Measurements from ENCODE around the gene NUP50.

NUP50 gene

GRCh38 chr22:45163451-45164269 is at the start of gene NUP50:
TSS of gene NUP50 (plus strand) at chr22:45163925. CDS start at chr22:45168178, 4,253 bp downstream.
- ChIA-PET POLR2A (ENCODE audit: low non-redundant PET) (interaction anchor here (0.6 to 0.7 kb wide), 5 partner anchors 9 to 861 kb away, joined by 3 to 6 read pairs (median 3); no protein-coding TSS in a partner anchor), CTCF (interaction anchor here (0.7 kb wide), 3 partner anchors 25 to 323 kb away, joined by 3 read pairs; no protein-coding TSS in a partner anchor)

DNA sequence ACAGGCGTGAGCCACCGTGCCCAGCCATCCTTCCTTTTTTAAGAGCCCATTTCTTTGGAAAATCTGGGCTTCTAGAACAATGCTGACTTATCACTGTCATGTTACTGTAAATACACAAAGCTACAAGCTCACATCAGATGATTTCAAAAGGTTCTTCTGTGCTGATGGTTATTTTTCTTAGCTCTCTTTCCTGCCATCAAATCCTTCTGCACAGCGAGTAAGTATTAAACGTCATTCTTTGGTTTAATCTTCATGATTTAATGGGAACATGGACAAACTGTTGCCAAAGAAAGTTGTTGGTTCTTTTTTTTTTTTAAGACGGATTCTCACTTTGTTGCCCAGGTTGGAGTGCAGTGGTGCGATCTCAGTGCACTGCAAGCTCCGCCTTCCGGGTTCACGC is 43.3 kb upstream of the NUP50 start:
- CTCF ChIA-PET: no interaction called here
- TF ChIP-seq CTCF (conservative IDR thresholded peaks at IDR 0.05; ENCODE audit: low read depth): no peak
- POLR2A ChIA-PET (ENCODE audit: low non-redundant PET): no interaction called here
- no peak for DNase-seq (ENCODE audit: low spot score)
- H3K27ac ChIP-seq: no peak overlapping the region

More at GRCh38 chr22:45163451-45164269, at the start of gene NUP50:
- DNase-seq (ENCODE audit: low spot score): peak; percentile 97
- no peak for TF ChIP-seq CTCF (conservative IDR thresholded peaks at IDR 0.05; ENCODE audit: low read depth)
- H3K27ac ChIP-seq: peak within 1 kb of the TSS; percentile 98

GRCh38 chr22:45120931-45121330 is 42.8 kb upstream of the NUP50 start:
- DNase-seq (ENCODE audit: low spot score): no peak
- TF ChIP-seq CTCF (conservative IDR thresholded peaks at IDR 0.05; ENCODE audit: low read depth): no peak
- no peak overlapping the region for H3K27ac ChIP-seq
- CTCF ChIA-PET: no interaction called here
- POLR2A ChIA-PET (ENCODE audit: low non-redundant PET): no interaction called here

DNA sequence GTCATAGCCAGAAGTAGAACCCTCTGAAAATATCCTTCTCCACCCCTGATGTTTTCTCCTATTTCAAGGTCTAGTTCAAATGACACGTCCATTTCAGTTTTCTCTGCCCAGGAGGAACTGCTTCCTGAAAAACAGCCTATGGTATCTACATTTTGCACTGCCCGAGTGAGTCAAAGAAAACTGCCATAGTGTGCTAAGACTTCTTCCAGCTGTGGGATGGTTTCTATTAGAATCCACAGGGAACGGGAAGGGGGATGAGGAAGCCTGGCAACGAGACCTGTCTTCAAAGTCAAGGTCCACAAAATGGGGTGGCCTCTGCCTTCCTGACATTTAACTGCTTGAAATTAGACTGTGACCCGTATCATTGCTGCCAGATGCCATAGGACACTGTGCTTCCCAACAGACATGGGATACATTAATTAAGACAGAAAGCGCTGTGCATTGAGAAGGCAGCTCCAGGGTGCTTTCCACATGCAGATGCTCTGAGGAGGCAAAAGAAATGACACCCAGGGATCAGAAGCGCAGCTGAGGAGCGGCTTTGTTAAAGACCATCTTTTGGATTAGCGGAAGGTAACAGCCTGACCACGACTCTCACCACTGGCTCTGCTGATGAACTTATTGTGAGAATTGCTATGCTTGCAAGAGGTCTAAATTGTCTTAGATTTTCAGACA is 39.4 kb upstream of the NUP50 start:
- CTCF ChIA-PET: interaction anchor here (0.7 kb wide), 1 partner anchor 1736 kb away, joined by 3 read pairs; no protein-coding TSS in a partner anchor
- TF ChIP-seq CTCF (conservative IDR thresholded peaks at IDR 0.05; ENCODE audit: low read depth): no peak
- DNase-seq (ENCODE audit: low spot score): no peak
- POLR2A ChIA-PET (ENCODE audit: low non-redundant PET): no interaction called here
- H3K27ac ChIP-seq: no peak overlapping the region

DNA sequence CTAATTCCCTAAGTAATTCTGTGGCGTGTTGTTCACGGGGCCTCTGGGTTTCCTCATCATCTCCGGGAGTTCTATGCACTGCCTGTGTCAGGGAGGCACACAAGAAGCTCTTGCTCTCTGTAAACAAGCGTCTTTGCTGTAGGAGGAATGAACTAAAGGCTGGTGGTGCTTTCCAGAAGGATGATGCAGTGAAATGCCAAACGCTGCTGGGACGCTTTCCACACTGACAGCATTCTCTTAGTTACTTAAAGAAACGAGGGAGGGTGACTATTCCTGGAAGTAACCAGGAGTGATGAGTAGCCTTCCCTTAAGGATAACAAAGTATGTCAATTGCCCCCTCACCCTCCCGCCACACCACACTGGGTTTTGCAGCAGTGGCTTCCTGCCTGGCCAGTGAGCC is 38.5 kb upstream of the NUP50 start:
- DNase-seq (ENCODE audit: low spot score): no peak
- H3K27ac ChIP-seq: no peak overlapping the region
- TF ChIP-seq CTCF (conservative IDR thresholded peaks at IDR 0.05; ENCODE audit: low read depth): no peak
- ChIA-PET POLR2A (ENCODE audit: low non-redundant PET) (no interaction called here), CTCF (interaction anchor here (0.7 kb wide), 1 partner anchor 1737 kb away, joined by 3 read pairs; no protein-coding TSS in a partner anchor)

GRCh38 chr22:45127866-45128265 is 35.9 kb upstream of the NUP50 start:
- no peak for TF ChIP-seq CTCF (conservative IDR thresholded peaks at IDR 0.05; ENCODE audit: low read depth)
- no peak for DNase-seq (ENCODE audit: low spot score)
- CTCF ChIA-PET: interaction anchor here (0.7 kb wide), 1 partner anchor 462 kb away, joined by 5 read pairs; no protein-coding TSS in a partner anchor
- no peak overlapping the region for H3K27ac ChIP-seq
- POLR2A ChIA-PET (ENCODE audit: low non-redundant PET): no interaction called here

Measured in RWPE1 (cell line).